GM12874 (cell line): ENCODE results near the gene HTT-AS.

Experiments used
- CTCF ChIP-seq: IDR thresholded peaks from 2 replicates; pipeline ENCODE4 v1.5.1; 2011; ENCODE audit warnings: low read depth, mild to moderate bottlenecking, control low read depth, low read length, moderate library complexity; ENCODE audit not compliant: insufficient read depth

Gene HTT-AS

GRCh38 chr4:3021127-3021526 lies 53.2 kb downstream of the HTT-AS start:
- TF ChIP-seq CTCF: no peak

- no peak for TF ChIP-seq CTCF
Measured at GRCh38 chr4:3019145-3019846, 55.0 kb downstream of the HTT-AS start.

- no peak for TF ChIP-seq CTCF
Measured at GRCh38 chr4:3017504-3017903, 56.8 kb downstream of the HTT-AS start.

- TF ChIP-seq CTCF: no peak
Measured at GRCh38 chr4:3016961-3017360, 57.4 kb downstream of the HTT-AS start.

GRCh38 chr4:3013839-3014350 lies 60.4 kb downstream of the HTT-AS start:
- no peak for TF ChIP-seq CTCF
